Adrenal gland (tissue), 12 donors: Measurements from ENCODE around the gene WDR86. TPM values are rescaled to one million over a fixed set of nuclear protein-coding genes. Genes with fewer than 3 reads are reported as not detected.

Experiments
- DNase-seq, 7 donors: peaks; one replicate each; pipeline ENCODE4 v3.0.0-alpha.2; 2019 to 2020
- H3K27ac ChIP-seq, 5 donors: fragments of 200-600 bp; sonication (generic) in 4 of 5; 1 replicate in 3 of 5; 2 replicates in 2 of 5; pipeline versions ENCODE4 v1.5.1 to v1.8.0; 2016 to 2020; ENCODE audit warnings: mild to moderate bottlenecking in 1 of 5
- H3K27me3 ChIP-seq: fragments of 200-600 bp; 2 replicates; pipeline ENCODE4 v1.8.0; 2021
- H3K36me3 ChIP-seq, 2 donors: fragments of 200-600 bp; replicated peaks in 1 of 2; 1 replicate in 1 of 2; 2 replicates in 1 of 2; pipeline versions ENCODE4 v1.5.1 to v1.8.0; 2018 to 2022
- H3K4me1 ChIP-seq, 2 donors: fragments of 200-600 bp; replicated peaks in 1 of 2; 1 replicate in 1 of 2; 2 replicates in 1 of 2; pipeline versions ENCODE4 v1.5.1 to v1.8.0; 2018 to 2021
- H3K4me3 ChIP-seq, 4 donors: fragments of 200-600 bp; sonication (generic) in 3 of 4; one replicate each; pipeline ENCODE4 v1.5.1; 2016 to 2018
- H3K9me3 ChIP-seq, 3 donors: fragments of 200-600 bp; sonication (generic) in 1 of 3; replicated peaks in 1 of 3; 1 replicate in 2 of 3; 2 replicates in 1 of 3; pipeline versions ENCODE4 v1.5.1 to v1.8.0; 2016 to 2021
- CTCF ChIP-seq, 6 experiments: fragments of 450-650 bp in 4 of 6; fragments of 200-600 bp in 2 of 6; sonication (generic) in 1 of 6; IDR thresholded peaks; 1 replicate in 5 of 6; 2 replicates in 1 of 6; pipeline versions ENCODE4 v1.5.1 to v1.8.0; 2016 to 2021; ENCODE audit warnings: antibody characterized with exemption in 6 of 6, mild to moderate bottlenecking in 2 of 6, moderate library complexity in 1 of 6
- WGBS, 4 donors: extraction: QIAGEN DNeasy Blood & Tissue Kit in 2 of 4; methylation state at CpG; one replicate each; pipeline versions ENCODE4 v1.1.5 to v1.1.7; 2013 to 2017; 5-methylcytosine and 5-hydroxymethylcytosine counted together
- intact Hi-C, 2 donors: fragments of 100-400 bp; cut with DNase I; formaldehyde crosslinking; loops; one replicate each; pipeline versions ENCODE4 v1.14.1 to v1.15.0; 2022 to 2023
- microRNA-seq, 3 donors: library from miRNA; unstranded; fragments of <30 nt; microRNA quantifications; one replicate each; pipeline ENCODE4, GENCODE V29; 2017 to 2020
- polyA plus RNA-seq, 3 donors: library from polyadenylated mRNA; stranded (reverse); fragments of 200-250 nt in 2 of 3; fragments of 350-450 nt in 1 of 3; fragmentation: Illumina TruSeq in 1 of 3; extraction: RNeasy Lipid Tissue Mini Kit (QIAGEN cat#74804) in 1 of 3; gene quantifications; one replicate each; pipeline ENCODE4 v1.2.3, GENCODE V29; 2013 to 2014
- small RNA-seq, 2 donors: library from RNA; depleted of rRNA; stranded (forward); fragments of <200 nt; gene quantifications; one replicate each; pipeline ENCODE3, GENCODE V24; 2016
- total RNA-seq, 9 donors: library from RNA; depleted of rRNA in 4 of 9; stranded (reverse); fragments of >200 nt in 4 of 9; fragments of 120-200 nt in 1 of 9; fragmentation: NEBNext Ultra II Directional in 1 of 9; extraction: Animal tissue kit (Norgen Biotek cat#: 25700) in 1 of 9; gene quantifications; one replicate each; pipeline versions ENCODE4 v1.1.0 to v1.2.4, GENCODE V29; 2013 to 2023
- donor health status: healthy with polysubstance abuse.
- donor health status: Bipolar disorder and iron deficiency.
- donor health status: DM: yes; HTN: yes; CAD: no.
- donor health status: DM: no; HTN: no; CAD: no.
- donor health status: DM: no; HTN: no; CAD: no.
- donor health status: DM: yes; HTN: yes; CAD: no.

Gene WDR86
- total and polyA plus RNA-seq, 12 donors: 1.4 to 16.7 (median 5.5) TPM; not detected in 1

- Histone ChIP-seq H3K9me3 (no peaks in the 10 kb centered on the region), H3K36me3 (no peaks in the 10 kb centered on the region), H3K4me1 (no peaks in the 10 kb centered on the region), H3K27ac (no peak overlapping the region), H3K4me3 (no peak overlapping the region), H3K27me3 (no peaks in the 10 kb centered on the region)
- no peak for DNase-seq
- intact Hi-C loops: no loop called here
- TF ChIP-seq CTCF (IDR thresholded peaks at IDR 0.05): no peak
- WGBS, 4 donors: 56 to 61% (median 57%) methylated on average over 1 of the region's 1 CpG
These were observed 75.2 kb downstream of the WDR86 start for GRCh38 chr7:151334628-151335027.

Small RNA genes lying within 50 kb of the gene (microRNA-seq; reads per million reads assigned to microRNA genes)
- 0 reads per million in 3 donors for gene MIR3907

Small RNA genes lying within 50 kb of the gene (small RNA-seq; reads per million reads assigned to genes)
- 0 reads per million in 2 donors for gene MIR3907

Other genes starting within 250 kb of the WDR86 start
- not detected for gene GBX1, start 242.3 kb downstream of the WDR86 start, total RNA-seq
- gene GBX1, start 242.3 kb downstream of the WDR86 start, polyA plus RNA-seq: not detected
- gene ASB10, start 222.8 kb downstream of the WDR86 start, total RNA-seq: not detected
- not detected for gene ASB10, start 222.8 kb downstream of the WDR86 start, polyA plus RNA-seq
- not detected for gene H2BK1, start 199.6 kb downstream of the WDR86 start, total RNA-seq
- gene H2BK1, start 199.6 kb downstream of the WDR86 start, polyA plus RNA-seq: not detected
- 100 to 1,000 TPM in 1 of 9 donors, 10 to 100 TPM in 8; 20.8 to 110 (median 30.8) TPM for gene ABCF2, start 182.8 kb downstream of the WDR86 start, total RNA-seq
- 10 to 100 TPM; 15.6 to 36.9 (median 16.1) TPM for gene ABCF2, start 182.8 kb downstream of the WDR86 start, polyA plus RNA-seq
- 10 to 100 TPM; 42.3 to 84.1 (median 62.5) TPM for gene CHPF2, start 177.6 kb downstream of the WDR86 start, total RNA-seq
- gene CHPF2, start 177.6 kb downstream of the WDR86 start, polyA plus RNA-seq: 10 to 100 TPM; 15.8 to 87.8 (median 58.7) TPM
- gene SMARCD3, start 161.3 kb downstream of the WDR86 start, total RNA-seq: 100 to 1,000 TPM in 6 of 9 donors, 10 to 100 TPM in 3; 62.7 to 147 (median 109) TPM
- 100 to 1,000 TPM in 2 of 3 donors, 10 to 100 TPM in 1; 46.4 to 194 (median 147) TPM for gene SMARCD3, start 161.3 kb downstream of the WDR86 start, polyA plus RNA-seq
- gene NUB1, start 68.2 kb downstream of the WDR86 start, total RNA-seq: 10 to 100 TPM; 33.3 to 68.7 (median 50.6) TPM
- 100 to 1,000 TPM in 1 of 3 donors, 10 to 100 TPM in 2; 22.5 to 127 (median 38.0) TPM for gene NUB1, start 68.2 kb downstream of the WDR86 start, polyA plus RNA-seq
- under 1 TPM in 4 of 9 donors, not detected in 5; 0.11 to 0.88 (median 0.30) TPM for gene CRYGN, start 30.1 kb upstream of the WDR86 start, total RNA-seq
- gene CRYGN, start 30.1 kb upstream of the WDR86 start, polyA plus RNA-seq: under 1 TPM in 2 of 3 donors, not detected in 1; 0.56 to 0.67 TPM
- gene RHEB, start 109.9 kb upstream of the WDR86 start, total RNA-seq: 100 to 1,000 TPM in 7 of 9 donors, 10 to 100 TPM in 2; 83.8 to 177 (median 131) TPM
- gene RHEB, start 109.9 kb upstream of the WDR86 start, polyA plus RNA-seq: 100 to 1,000 TPM in 2 of 3 donors, 10 to 100 TPM in 1; 66.3 to 309 (median 105) TPM